Inferior parietal cortex (tissue), 1 donor: ENCODE measurements around the gene NIPAL4.

Source experiments
- DNase-seq: peaks from one replicate; pipeline ENCODE4 v3.0.0-alpha.2; 2016; ENCODE audit errors: extremely low spot score

NIPAL4 gene

GRCh38 chr5:157514974-157515373 lies 55.0 kb downstream of the NIPAL4 start:
- DNase-seq: no peak

DNA sequence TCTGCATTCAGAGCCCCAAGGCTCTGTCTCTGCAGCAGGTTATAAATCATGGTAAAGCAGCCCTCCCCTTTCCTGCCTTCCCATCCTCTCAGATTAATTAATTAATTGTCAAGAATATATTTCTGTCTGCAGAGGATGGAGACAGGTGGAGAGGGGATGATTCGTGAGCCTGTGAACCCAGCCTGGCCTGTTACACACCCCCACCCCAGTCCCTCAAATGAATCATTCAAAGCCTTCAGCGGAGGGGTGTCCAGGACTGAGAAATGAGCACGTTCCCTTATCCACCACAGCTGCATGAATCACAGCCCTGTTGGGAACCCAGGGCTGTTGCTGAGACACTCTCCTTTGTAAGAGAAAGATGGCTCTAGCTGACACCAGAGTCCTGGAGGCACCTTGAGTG lies 56.0 kb downstream of the NIPAL4 start:
- no peak for DNase-seq

- no peak for DNase-seq
Observed at GRCh38 chr5:157516626-157517325, 56.8 kb downstream of the NIPAL4 start.

DNA sequence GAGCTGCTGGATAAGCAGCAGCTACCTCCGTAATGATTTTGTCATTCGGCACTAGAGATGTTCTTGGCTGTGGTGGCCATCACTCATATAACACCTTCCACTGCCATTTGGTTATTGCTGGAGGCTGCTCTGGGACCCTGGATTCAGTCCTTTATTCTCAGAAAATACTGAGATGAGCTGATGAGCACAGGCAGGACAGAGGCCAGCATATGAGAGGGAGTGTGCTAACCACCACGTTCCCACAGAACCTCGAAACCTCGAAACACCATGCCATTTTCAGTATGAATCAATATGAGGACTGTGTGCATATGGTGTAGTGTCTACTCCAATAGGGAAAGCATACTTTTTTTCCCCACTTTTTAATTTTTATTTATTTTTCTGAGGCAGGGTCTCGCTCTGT lies 59.0 kb downstream of the NIPAL4 start:
- no peak for DNase-seq

GRCh38 chr5:157519579-157520253 lies 59.7 kb downstream of the NIPAL4 start:
- no peak for DNase-seq

DNA sequence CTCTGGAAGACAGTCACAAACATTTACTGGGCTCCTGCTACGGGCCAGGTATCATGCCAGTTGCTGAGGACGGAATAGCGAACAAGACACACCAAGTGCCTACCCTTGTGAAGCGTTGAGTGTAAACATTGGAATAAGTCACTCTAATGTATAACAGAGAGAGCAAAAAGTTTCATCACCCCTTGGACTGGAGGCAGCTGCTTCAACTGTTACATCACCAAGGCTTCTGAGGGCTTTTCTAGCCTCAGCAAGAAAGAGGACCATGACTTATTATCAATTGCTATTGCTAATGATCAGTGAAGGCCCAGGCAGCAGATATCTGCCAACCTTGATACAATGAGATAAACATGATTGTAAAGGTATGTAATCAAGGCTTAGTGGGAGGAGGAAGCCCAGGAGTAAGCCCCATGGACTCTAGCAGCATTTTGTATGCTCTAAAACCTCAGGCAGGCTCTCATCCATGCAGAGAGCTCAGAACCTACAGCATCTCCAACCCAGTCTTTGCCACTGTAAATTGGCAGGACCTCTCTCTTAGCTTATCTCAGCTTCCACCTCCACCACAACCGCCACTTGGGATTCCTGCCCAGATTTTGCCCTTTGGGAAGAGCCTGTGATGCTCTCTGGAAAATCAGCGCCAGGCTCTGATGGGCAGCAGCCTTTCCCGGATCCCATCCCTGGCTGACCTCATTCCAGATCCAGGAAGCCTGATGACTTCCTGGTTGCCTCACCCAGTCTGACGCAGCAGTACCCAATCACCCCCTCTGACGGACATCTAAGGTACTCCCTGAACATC lies 61.1 kb downstream of the NIPAL4 start:
- no peak for DNase-seq

GRCh38 chr5:157521704-157522029 lies 61.7 kb downstream of the NIPAL4 start:
- DNase-seq: no peak

DNA sequence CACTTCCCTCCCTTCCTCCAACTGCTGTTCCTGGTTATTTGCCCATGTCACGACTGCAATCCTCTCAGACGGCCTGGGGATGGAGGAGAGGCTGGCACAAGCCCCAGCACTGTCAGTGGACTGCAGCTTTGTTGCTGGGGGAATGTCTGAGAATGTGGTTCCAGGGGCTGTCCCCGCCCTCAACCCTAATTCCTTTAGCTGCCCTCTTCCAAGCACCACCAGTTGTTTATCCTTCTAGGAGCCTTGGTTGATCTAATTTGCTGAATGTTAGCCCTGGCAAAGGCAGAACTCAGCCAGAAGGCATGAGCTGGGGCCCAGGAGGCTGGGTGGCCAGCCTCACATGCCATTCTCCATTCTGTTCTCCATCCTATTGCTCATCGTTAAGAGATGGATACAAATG lies 64.0 kb downstream of the NIPAL4 start:
- DNase-seq: no peak
